Activated naive CD4-positive, alpha-beta T cell treated with anti-CD3 and anti-CD28 coated beads, Interleukin-2, amount 10 ng/mL, durations not matched to agents 7 days and 5 days (primary cell): ENCODE data around the gene TLR10.

Source experiments
- CTCF ChIA-PET: fragments of 350-600 bp; sonication (Branson Sonifier 250); formaldehyde crosslinking; loops from one replicate; lab custom pipeline; 2021; ENCODE audit warnings: antibody characterized with exemption; lab: Charles Lee
- DNase-seq: peaks from one replicate; pipeline ENCODE4 v3.0.0-alpha.2; 2020
- H3K27ac Mint-ChIP-seq: one replicate; pipeline ENCODE4 v1.8.0; 2021; ENCODE audit warnings: mild to moderate bottlenecking, moderate library complexity, mixed read lengths
- H3K27me3 Mint-ChIP-seq: one replicate; pipeline ENCODE4 v1.8.0; 2021; ENCODE audit warnings: mild to moderate bottlenecking, mixed read lengths
- H3K36me3 Mint-ChIP-seq: one replicate; pipeline ENCODE4 v1.8.0; 2021; ENCODE audit warnings: mixed read lengths
- H3K4me1 Mint-ChIP-seq: one replicate; pipeline ENCODE4 v1.8.0; 2021; ENCODE audit warnings: mixed read lengths
- H3K4me3 Mint-ChIP-seq: one replicate; pipeline ENCODE4 v1.8.0; 2021; ENCODE audit warnings: mild to moderate bottlenecking, moderate library complexity, mixed read lengths
- H3K9me3 Mint-ChIP-seq: one replicate; pipeline ENCODE4 v1.8.0; 2021; ENCODE audit warnings: mixed read lengths

The TLR10 gene, protein sequence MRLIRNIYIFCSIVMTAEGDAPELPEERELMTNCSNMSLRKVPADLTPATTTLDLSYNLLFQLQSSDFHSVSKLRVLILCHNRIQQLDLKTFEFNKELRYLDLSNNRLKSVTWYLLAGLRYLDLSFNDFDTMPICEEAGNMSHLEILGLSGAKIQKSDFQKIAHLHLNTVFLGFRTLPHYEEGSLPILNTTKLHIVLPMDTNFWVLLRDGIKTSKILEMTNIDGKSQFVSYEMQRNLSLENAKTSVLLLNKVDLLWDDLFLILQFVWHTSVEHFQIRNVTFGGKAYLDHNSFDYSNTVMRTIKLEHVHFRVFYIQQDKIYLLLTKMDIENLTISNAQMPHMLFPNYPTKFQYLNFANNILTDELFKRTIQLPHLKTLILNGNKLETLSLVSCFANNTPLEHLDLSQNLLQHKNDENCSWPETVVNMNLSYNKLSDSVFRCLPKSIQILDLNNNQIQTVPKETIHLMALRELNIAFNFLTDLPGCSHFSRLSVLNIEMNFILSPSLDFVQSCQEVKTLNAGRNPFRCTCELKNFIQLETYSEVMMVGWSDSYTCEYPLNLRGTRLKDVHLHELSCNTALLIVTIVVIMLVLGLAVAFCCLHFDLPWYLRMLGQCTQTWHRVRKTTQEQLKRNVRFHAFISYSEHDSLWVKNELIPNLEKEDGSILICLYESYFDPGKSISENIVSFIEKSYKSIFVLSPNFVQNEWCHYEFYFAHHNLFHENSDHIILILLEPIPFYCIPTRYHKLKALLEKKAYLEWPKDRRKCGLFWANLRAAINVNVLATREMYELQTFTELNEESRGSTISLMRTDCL

DNA sequence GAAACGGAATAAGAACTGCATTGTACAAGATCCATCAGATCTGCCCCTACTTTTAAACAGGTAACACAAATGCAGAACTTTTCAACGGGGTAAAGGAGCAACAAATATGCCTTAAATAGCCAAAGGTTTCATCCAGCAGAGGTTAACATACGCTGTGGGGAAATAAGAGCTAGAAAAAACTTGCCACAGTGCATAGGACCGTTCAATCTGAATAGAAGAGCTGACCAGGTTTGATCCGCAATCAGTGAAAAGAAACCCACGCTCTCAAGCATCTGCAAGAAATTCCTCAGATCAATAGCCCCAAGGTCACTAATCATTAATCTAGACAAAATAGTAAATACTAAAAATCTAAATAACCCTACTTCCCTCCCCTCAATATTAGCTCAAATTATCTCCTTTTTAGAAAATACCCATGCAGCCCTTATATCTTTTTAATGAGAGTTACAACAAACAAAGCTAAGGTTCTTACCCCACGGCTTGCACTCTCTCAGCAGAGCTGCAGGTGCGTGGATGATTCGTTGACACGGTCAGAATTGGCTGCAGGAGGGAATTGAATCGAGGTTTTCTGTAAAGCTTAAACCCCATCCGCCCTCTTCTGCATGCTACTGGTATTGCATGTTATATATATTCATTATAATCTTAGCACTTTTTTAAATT, at the start of gene TLR10:
TSS of gene TLR10 (minus strand) at position 539 of the 657 bp plus-strand sequence. CDS start 7,400 bp downstream, outside the sequence.
- Mint-ChIP-seq H3K4me3 (no peak within 1 kb of the TSS), H3K9me3 (peaks cover 1% of the 10 kb centered on the region), H3K4me1 (peaks cover 8% of the 10 kb centered on the region), H3K36me3 (peaks cover 1% of the 10 kb centered on the region), H3K27ac (no peak within 1 kb of the TSS), H3K27me3 (no peaks in the 10 kb centered on the region)
- CTCF ChIA-PET, result interaction anchor here (0.8 to 6.1 kb wide), 22 partner anchors 9 to 603 kb away, joined by 3 to 89 read pairs (median 4); partner anchors contain the start of gene TLR1
- DNase-seq, result peak; percentile 49

DNA sequence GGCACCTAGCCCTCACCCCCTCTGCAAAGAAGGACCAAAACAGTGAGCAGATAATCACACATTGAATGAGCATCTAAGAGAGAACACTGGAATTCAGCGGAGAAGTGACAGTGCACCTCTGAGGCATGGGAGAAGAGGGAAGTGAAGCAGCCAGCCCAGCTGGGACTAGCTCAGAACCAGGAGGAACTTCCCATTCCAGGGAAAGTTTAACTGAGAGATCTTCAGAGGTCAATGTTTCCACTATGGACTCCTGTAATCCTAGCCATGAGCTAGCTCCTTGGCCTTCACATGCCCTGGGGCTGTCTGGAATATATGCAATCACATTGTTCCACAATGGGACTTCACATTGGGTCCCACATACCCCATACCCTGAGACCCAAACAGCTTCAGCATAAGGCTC, 49.4 kb upstream of the TLR10 start:
- Mint-ChIP-seq H3K4me3 (no peak overlapping the region), H3K36me3 (peaks cover 41% of the 10 kb centered on the region), H3K9me3 (peaks cover 33% of the 10 kb centered on the region), H3K27me3 (no peaks in the 10 kb centered on the region), H3K27ac (no peak overlapping the region), H3K4me1 (peaks cover 13% of the 10 kb centered on the region)
- no peak for DNase-seq
- CTCF ChIA-PET, result interaction anchor here (1.4 to 1.6 kb wide), 3 partner anchors 25 to 50 kb away, joined by 4 to 6 read pairs (median 4); partner anchors contain the start of genes TLR10 and TLR6

DNA sequence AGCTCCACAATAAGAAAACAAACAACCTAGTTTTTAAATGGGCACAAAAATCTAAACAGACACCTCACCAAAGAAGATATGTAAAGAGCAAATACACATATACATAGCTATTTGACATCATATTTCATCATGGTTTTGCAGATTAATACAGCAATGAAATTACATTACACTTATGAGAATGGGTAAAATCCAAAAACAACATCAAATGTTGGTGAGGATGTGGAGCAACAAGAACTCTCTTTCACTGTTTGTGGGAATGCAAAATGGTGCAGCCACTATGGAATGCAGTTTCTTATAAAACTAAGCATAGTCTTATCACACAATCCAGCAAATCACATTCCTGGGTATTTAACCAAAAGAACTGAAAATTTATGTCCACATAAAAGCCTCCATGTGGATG, 48.9 kb upstream of the TLR10 start:
- H3K9me3 Mint-ChIP-seq, result peaks cover 31% of the 10 kb centered on the region
- DNase-seq, result no peak
- CTCF ChIA-PET, result interaction anchor here (1.0 to 1.6 kb wide), 3 partner anchors 25 to 29 kb away, joined by 3 to 6 read pairs (median 4); partner anchors contain the start of gene TLR6
- no peaks in the 10 kb centered on the region for H3K27me3 Mint-ChIP-seq
- no peak overlapping the region for H3K27ac Mint-ChIP-seq
- H3K36me3 Mint-ChIP-seq, result peaks cover 44% of the 10 kb centered on the region
- H3K4me3 Mint-ChIP-seq, result no peak overlapping the region
- H3K4me1 Mint-ChIP-seq, result peaks cover 9% of the 10 kb centered on the region

DNA sequence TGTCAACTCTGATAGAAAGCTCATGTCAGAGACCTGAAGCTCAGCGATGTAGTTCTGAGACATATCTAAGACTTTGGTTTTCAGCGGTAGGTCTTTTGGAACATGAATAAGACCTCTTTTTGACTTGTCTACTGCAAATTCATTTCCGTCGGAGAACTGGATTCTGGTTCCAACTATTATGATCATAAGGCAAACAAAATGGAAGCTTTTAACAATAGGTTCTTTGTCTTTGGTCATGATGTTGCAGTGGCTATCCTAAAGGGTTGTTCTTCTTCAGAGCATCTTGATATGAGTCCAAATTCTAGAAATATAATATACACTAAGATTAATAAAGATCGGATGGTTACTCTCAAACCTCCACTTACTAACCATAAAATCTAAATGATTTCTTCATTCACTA, 46.4 kb upstream of the TLR10 start:
- Mint-ChIP-seq H3K36me3 (peaks cover 39% of the 10 kb centered on the region), H3K27ac (no peak overlapping the region)

DNA sequence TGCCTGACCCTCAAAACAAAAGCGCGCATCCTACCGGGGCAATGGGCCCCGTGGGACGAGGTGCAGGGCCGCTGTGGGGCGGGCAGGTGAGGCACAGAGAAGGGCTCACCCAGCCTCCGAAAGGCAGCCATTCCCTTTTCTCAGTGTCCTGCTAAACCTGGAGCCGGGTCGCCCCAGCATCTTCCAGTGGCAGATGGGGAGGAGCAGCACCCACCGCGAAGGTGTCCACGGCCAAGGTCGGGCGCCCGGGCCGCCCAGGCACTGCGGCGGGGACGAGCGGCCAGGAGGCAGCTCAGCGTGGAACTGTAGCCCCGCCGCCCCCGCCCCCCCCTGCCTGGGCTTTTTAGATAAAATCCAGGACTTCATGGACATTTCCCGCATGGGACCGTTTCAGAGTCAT, 41.0 kb upstream of the TLR10 start:
- Mint-ChIP-seq H3K4me1 (peaks cover 18% of the 10 kb centered on the region), H3K27me3 (peaks cover 4% of the 10 kb centered on the region), H3K9me3 (peaks cover 27% of the 10 kb centered on the region), H3K27ac (no peak overlapping the region), H3K4me3 (no peak overlapping the region), H3K36me3 (peaks cover 34% of the 10 kb centered on the region)
- no peak for DNase-seq
- CTCF ChIA-PET, result no interaction called here

More for the DNA sequence above, 46.4 kb upstream of the TLR10 start:
- Mint-ChIP-seq H3K4me3 (no peak overlapping the region), H3K9me3 (peaks cover 28% of the 10 kb centered on the region), H3K27me3 (no peaks in the 10 kb centered on the region), H3K4me1 (peaks cover 9% of the 10 kb centered on the region)
- CTCF ChIA-PET, result interaction anchor here (1.4 to 2.3 kb wide), 2 partner anchors 31 to 47 kb away, joined by 3 to 7 read pairs; partner anchors contain the start of gene TLR10
- DNase-seq, result no peak

DNA sequence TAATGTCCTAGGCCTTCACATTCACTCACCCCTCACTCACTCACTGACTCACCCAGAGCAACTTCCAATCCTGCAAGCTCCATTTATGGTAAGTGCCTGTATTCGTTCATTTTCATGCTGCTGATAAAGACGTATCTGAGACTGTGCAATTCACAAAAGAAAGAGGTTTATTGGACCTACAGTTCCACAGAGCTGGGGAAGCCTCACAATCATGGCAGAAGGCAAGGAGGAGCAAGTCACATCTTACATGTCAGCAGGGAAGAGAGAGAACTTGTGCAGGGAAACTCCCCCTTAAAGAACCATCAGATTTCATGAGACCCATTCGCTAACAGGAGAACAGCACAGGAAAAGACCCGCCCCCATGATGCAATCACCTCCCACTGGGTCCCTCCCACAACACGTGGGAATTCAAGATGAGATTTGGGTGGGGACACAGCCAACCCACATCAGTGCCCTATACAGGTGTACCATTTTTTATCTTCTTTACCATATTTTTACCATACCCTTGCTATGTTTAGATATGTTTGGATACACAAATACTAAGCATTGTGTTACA, 40.0 kb upstream of the TLR10 start:
- Mint-ChIP-seq H3K9me3 (peaks cover 27% of the 10 kb centered on the region), H3K4me3 (no peak overlapping the region), H3K27ac (no peak overlapping the region), H3K27me3 (peaks cover 4% of the 10 kb centered on the region), H3K36me3 (peaks cover 34% of the 10 kb centered on the region), H3K4me1 (peaks cover 18% of the 10 kb centered on the region)
- CTCF ChIA-PET, result interaction anchor here (1.1 kb wide), 1 partner anchor 38 kb away, joined by 4 read pairs; no protein-coding TSS in a partner anchor
- no peak for DNase-seq

DNA sequence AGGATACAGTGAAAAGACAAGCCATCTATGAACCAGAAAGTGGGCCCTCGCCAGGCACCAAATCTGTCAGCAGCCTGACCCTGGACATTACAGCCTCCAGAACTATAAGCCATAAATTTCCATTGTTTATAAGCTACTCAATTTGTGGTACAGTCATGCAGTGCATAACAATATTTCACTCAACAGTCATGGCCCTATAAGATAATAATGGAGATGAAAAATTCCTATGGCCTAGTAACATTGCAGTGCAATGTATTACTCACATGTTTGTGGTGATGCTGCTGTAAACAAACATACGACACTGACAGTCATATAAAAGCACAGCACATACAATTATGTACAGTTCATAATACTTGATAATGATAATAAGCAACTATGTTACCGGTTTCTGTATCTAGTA, 38.9 kb upstream of the TLR10 start:
- Mint-ChIP-seq H3K27me3 (peaks cover 4% of the 10 kb centered on the region), H3K4me1 (peaks cover 18% of the 10 kb centered on the region), H3K36me3 (peaks cover 29% of the 10 kb centered on the region), H3K27ac (no peak overlapping the region), H3K4me3 (no peak overlapping the region), H3K9me3 (peaks cover 27% of the 10 kb centered on the region)
- CTCF ChIA-PET, result interaction anchor here (0.6 to 1.3 kb wide), 3 partner anchors 13 to 975 kb away, joined by 3 read pairs; partner anchors contain the start of gene TLR1
- no peak for DNase-seq

DNA sequence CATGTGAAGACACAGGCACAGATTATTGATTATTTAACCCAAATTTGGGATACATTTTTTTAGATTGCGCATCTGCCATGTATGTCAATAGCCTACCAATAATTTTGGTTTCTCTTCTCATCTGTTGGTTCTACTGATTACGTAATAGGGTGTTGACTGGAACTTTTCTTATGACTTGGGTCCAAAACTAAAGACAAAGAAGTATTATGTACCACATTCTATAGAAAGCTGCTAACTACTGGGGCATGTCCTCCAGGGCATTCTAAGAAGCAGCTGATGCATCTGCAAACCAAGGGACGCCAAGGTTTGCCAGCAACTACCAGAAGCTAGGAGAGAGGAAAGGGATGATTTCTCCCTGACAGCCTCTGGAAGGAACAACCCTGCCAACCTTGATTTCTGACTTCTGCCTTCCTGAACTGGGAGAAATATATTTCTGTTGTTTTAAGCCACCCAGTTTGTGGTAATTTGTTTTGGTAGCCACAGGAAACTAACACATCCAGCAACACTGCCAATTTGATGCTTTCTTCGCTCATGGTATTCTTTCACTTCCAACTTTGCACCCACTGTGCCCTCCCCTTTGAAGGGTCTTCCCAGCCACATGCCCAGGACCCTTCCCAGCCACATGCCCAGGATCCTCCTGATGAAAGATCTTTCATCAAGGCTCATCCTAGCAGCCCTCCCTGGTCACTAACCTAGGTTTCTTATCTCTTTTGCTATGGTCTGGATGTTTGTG, 37.7 kb upstream of the TLR10 start:
- no peak overlapping the region for H3K4me3 Mint-ChIP-seq
- H3K4me1 Mint-ChIP-seq, result peaks cover 18% of the 10 kb centered on the region
- H3K27ac Mint-ChIP-seq, result no peak overlapping the region
- H3K27me3 Mint-ChIP-seq, result peaks cover 4% of the 10 kb centered on the region
- H3K36me3 Mint-ChIP-seq, result peaks cover 19% of the 10 kb centered on the region
- H3K9me3 Mint-ChIP-seq, result peaks cover 30% of the 10 kb centered on the region
- no peak for DNase-seq
- CTCF ChIA-PET, result interaction anchor here (1.3 to 2.0 kb wide), 2 partner anchors 16 kb away, joined by 3 to 10 read pairs; partner anchors contain the start of gene TLR1

DNA sequence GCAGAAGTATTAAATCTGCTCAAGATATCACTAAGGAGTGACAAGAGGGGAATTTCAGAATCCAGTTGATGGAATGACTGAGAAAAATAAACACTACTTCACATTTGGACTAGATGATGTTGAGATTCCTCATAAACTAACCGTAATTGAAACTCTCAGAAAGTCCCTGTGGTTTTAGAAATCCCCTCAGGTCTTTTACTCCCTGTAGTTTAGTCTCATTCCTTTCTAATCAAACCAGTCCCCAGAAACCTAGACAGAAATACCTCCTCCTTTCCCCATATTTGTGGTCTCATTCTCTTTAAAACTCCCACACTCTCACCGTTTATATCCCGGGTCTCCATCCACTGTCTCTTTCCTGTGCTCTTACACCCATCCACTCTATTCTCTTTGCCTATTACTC, 36.8 kb upstream of the TLR10 start:
- Mint-ChIP-seq H3K4me1 (peaks cover 18% of the 10 kb centered on the region), H3K27ac (no peak overlapping the region), H3K27me3 (peaks cover 7% of the 10 kb centered on the region), H3K9me3 (peaks cover 33% of the 10 kb centered on the region), H3K36me3 (peaks cover 20% of the 10 kb centered on the region), H3K4me3 (no peak overlapping the region)
- CTCF ChIA-PET, result interaction anchor here (2.0 kb wide), 1 partner anchor 15 kb away, joined by 10 read pairs; the partner anchor contains the start of gene TLR1
- DNase-seq, result no peak

DNA sequence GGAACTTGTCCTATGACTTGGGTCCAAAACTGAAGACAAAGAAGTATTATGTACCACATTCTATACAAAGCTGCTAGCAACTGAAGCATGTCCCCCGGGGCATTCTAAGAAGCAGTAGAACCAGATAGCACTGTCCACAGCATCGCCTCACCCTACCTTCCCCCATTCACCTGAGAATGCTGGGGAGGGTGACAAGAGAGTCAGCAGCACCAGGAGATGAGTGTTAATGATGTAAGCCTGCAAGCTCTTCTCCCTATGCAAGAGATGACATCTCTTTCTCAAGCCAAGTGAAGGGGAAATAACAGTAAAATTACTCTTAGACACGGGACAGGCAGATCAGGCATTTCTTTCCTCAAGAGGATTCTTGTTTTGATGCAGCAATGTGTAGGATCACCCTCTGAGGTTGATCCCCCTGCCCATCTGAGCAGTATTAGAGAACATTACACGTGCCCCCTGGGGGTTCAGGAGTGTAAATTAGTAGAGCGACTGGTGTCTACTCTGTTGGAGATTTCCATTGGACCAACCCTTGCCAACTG, 35.7 kb upstream of the TLR10 start:
- Mint-ChIP-seq H3K27ac (no peak overlapping the region), H3K4me3 (no peak overlapping the region), H3K36me3 (peaks cover 19% of the 10 kb centered on the region), H3K9me3 (peaks cover 35% of the 10 kb centered on the region), H3K27me3 (peaks cover 7% of the 10 kb centered on the region), H3K4me1 (peaks cover 21% of the 10 kb centered on the region)
- DNase-seq, result no peak
- CTCF ChIA-PET, result interaction anchor here (2.0 kb wide), 1 partner anchor 14 kb away, joined by 10 read pairs; the partner anchor contains the start of gene TLR1

DNA sequence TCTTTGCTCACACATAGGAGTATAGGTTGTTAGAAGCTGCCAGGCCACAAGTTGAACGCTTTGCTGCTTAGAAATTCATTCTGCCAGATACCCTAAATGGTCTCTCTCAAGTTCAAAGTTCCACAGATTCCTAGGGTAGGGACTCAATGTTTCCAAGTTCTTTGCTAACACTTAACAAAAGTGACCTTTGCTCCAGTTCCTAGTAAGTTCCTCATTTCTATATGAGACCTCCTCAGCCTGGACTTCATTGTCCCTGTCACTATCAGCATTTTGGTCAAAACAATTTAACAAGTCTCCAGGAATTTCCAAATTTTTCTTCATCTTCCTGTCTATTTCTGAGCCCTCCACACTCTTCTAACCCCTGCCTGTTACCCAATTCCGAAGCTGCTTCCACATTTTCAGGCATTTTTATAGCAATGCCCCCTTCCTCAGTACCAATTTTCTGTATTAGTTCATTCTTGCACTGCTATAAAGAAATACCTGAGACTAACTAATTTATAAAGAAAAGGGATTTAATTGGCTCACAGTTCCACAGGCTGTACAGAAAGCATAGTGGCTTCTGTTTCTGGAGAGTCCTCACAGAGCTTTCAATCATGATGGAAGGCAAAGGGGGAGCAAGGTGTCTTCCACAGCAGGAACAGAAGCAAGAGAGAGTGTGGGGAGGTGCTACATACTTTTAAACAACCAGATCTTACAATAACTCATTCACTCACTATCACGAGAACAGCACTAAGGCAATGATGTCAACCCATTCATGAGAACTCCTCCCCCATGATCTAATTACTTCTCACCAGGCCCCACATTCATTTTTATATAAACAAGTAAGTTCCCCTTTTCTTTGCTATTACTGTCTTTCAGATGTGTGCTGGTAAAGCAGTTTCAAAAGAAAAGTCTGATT, 33.3 kb upstream of the TLR10 start:
- CTCF ChIA-PET, result interaction anchor here (1.2 kb wide), 1 partner anchor 12 kb away, joined by 3 read pairs; no protein-coding TSS in a partner anchor
- Mint-ChIP-seq H3K4me3 (no peak overlapping the region), H3K4me1 (peaks cover 24% of the 10 kb centered on the region), H3K9me3 (peaks cover 27% of the 10 kb centered on the region), H3K27ac (no peak overlapping the region), H3K36me3 (peaks cover 8% of the 10 kb centered on the region), H3K27me3 (peaks cover 7% of the 10 kb centered on the region)
- no peak for DNase-seq

DNA sequence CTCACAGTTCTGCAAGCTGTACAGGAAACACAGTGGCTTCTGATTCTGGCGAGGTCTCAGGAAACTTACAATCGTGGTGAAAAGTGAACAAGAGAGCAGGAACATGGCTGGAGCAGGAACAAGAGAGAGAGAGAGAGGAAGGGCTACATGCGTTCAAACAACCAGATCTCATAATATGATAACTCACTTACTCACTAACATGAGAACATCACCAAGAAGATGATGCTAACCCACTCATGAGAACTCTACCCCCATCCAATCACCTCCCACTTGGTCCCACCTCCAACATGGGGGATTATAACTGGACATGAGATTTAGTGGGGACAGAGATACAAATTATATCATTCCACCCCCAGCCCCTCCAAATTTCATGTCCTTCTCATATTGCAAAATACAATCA, 31.6 kb upstream of the TLR10 start:
- Mint-ChIP-seq H3K27ac (no peak overlapping the region), H3K27me3 (peaks cover 4% of the 10 kb centered on the region), H3K4me3 (no peak overlapping the region), H3K4me1 (peaks cover 9% of the 10 kb centered on the region), H3K36me3 (peaks cover 6% of the 10 kb centered on the region), H3K9me3 (peaks cover 28% of the 10 kb centered on the region)
- CTCF ChIA-PET, result interaction anchor here (1.0 kb wide), 1 partner anchor 10 kb away, joined by 5 read pairs; no protein-coding TSS in a partner anchor
- no peak for DNase-seq
